HG02798 (cell line): ENCODE data around the gene GOLT1B.
A peak's percentile ranks its signal among the peaks of the same experiment; 100 is the strongest.
"Not testable (repeated sequence)": the region's sequence is repeated elsewhere in the genome, so short reads cannot be mapped to it uniquely, and the experiment has no call there.

ENCODE experiments used
- ATAC-seq: cut with Tn5 transposase; IDR thresholded peaks from one replicate; pipeline ENCODE4 v1.9.1; 2021; ENCODE audit warnings: mild to moderate bottlenecking; ENCODE audit not compliant: unreplicated experiment, poor library complexity

Gene GOLT1B, protein sequence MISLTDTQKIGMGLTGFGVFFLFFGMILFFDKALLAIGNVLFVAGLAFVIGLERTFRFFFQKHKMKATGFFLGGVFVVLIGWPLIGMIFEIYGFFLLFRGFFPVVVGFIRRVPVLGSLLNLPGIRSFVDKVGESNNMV

DNA sequence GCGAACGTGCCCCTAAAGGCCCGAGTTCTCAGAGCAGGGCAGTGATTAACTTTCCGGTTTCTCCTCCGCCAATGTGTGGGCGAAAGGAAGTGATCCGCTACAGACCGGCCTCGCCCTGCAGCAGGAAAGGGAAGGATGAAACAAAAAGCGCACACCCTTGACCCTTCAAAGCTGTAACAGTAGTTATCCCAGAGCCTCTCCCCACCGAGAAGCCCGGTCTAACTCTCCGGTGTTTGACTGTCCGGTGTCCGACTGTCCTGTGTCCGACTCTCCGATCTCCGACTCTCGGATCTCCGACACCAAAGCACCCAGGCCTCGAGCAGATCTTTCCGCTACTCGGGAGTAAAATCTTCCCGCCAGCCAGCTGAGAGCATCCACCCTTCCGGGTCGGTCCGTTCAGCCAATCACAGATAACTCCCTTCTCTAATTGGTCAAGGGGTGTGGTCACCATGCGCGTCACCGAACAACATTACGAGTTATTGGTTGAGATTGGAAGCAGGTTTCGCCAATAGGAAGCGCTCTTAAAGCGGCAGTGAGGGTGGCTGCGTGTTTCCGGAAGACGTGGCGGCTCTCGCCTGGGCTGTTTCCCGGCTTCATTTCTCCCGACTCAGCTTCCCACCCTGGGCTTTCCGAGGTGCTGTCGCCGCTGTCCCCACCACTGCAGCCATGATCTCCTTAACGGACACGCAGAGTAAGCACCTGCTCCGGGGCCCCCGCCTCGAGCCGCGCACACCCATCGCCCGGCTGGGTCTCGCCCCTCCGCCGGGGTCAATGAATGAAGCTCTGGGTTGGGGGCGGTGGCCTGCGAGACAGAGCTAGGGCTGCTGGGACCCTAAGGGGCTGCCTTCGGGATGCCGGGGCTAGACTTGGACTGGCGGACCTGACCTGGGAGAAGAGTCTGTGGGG lies at the start of gene GOLT1B, which contains the start of gene RECQL:
Gene GOLT1B, plus strand, starts transcription at position 532 of the 906 bp plus-strand sequence. Its CDS starts 135 bp downstream, at position 667.
Gene RECQL, minus strand, starts transcription at position 378 of the 906 bp plus-strand sequence. CDS start 2,065 bp downstream, outside the sequence.
- ATAC-seq = peak; percentile 99

DNA sequence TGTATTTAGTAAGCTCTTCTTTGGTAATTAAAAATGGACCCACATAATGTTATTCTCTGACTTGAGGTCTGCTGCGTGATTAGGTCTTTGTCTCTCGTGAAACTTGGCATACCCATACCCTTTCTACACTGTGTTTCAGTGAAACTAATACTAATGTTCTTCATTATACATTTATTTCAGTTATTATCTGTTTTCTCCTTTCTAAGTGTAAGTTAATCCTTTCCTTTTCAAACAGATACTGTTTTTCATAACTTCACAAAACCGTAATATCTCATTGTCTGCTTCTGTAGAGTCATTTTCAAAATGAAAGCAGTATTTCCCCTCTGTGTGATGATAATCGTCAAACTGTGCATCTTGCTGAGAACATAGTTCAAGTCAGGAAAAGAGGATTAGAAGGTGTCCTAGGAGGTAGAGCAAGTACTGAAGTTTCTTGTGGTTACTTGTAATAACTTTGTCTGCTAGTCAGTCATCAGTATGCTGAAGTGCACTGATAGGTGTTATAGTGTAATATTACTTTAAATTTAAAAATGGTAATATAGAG lies 48.2 kb upstream of the GOLT1B start:
- peak; percentile 83 for ATAC-seq

DNA sequence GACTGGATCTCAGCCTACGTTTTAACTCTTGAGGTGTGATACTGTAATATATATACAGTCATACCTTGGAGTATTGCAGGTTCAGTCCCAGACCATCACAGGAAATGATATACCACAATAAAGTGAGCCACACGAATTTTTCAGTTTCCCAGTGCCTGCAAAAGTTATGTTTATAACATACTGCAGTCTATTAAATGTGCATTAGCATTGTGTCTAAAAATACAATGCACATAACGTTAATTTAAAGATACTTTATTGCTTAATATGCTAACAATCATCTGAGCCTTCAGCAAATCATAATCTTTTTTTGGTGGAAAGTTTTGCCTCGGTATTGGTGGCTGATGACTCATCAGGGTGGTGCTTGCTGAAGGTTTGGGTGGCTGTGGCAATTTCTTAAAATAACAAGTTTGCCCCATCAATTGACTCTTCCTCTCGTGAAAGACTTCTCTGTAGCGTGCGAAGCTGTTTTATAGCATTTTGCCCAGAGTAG lies 45.3 kb upstream of the GOLT1B start:
- ATAC-seq = no peak

DNA sequence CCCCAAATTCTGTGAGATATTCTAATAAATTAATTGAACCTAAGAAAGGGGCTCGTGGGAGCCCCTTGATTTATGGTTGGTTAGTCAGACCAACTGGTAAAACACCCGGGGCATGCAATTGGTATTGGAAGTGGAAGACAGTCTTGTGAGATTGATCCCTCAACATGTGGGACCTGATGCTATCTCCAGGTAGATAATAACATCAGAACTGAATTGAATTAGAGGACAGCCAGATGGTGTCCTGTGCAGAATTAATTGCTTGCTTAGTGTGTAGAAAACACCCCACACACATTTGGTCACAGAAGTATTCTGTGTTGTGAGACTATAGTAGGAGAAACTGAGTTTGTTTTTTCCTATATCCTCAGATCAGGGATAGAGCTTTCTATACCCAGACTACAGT lies 42.1 kb upstream of the GOLT1B start:
- ATAC-seq = no peak

DNA sequence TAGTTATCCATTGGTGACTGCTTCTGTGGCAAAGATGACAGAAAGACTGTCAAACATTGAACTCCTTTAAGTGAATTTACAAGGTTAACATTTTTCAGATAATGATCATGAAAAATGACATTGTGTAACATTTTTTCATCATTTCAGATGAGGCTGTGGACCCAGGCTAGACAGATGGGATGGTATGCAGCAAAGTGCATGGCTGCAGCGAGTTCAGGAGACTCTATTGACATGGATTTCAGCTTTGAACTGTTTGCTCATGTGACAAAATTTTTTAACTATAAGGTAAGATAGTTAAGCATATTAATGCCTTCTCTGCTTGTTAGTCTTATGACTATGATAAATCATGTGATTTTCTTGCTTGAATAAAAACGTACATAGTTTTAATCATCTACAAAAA lies 34.3 kb upstream of the GOLT1B start:
- not testable (repeated sequence) for ATAC-seq

DNA sequence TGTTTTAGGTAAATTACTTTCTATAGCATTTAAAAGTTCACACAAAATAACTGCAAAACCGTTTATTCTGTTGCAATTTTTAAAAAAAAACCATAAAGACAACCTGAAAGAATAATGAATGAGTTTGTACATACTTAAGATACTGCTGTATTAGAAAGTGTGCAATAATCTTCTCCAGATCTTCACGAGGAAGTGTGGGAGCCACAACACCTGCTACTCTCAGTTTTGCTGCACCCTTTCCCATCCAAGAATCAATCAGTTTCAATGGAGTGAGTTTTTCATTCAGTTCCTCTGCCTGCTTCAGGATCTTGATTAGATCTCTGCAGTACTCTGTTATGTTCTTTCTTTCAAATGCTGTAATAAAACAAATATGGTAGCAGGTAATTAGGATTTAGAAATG lies 30.3 kb upstream of the GOLT1B start:
- ATAC-seq = no peak

DNA sequence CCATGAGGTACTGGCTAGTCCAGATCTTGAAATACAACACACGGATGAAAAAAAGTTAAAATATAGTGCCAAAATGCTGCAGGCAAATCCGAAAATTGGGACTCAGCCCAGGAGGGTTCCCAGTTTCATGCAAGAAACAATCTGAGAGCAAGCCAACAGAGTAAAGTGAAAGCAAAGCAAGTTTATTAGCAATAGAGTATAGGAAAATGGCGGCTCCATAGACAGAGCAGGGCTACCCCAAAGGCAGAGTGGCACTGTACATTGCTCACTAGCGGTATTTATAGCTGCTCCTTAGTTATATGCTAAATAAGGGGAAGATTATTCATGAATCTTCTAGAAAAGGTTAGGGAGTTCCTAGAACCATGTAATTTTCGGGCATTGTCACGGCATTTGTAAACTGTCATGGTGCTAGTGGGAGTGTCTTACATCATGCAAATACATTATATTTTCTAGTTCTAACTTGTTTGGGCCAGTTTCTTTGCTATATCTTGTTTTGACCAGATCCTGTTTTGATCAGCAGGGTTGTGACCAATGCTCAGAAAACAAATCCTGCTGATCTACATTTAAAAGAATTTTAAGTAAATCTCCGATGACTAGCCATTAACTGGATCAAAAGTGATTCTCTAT lies 29.3 kb upstream of the GOLT1B start:
- no peak for ATAC-seq

DNA sequence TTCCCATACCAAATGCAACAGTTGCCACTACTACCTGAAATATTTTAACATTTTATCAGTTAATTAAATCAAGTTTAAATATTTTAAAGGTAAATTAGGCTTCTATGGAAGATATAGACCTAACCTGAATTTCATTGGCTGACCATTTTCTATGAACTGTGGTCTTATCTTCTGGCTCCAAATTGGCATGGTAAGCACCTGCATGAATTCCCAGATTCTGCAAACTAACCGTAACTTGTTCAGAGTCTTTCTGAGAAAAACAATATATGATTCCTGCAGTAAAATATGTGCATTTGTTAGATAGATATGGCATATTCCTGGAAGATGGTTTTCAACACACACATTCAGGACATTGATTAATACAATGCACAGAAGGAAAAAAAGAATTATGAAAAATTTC lies 26.0 kb upstream of the GOLT1B start:
- no peak for ATAC-seq

DNA sequence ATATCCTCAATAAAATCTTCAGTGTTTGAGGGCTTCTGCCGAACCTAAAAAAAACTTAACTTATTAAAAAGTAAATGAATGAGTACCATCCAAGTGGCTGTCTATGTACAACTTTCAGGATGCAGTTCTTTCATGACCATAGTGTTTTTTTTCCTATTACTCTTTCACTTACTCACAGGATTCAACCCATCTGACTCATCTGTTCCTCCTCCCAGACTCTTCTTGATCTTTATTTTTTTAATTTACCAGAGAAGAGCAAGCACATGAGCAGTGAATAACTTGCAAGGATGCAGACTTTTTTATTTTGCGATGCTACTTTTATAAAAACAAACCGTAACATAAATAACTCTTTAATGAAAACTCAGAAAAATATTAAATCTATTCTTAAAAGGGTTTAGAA lies 24.6 kb upstream of the GOLT1B start:
- no peak for ATAC-seq

DNA sequence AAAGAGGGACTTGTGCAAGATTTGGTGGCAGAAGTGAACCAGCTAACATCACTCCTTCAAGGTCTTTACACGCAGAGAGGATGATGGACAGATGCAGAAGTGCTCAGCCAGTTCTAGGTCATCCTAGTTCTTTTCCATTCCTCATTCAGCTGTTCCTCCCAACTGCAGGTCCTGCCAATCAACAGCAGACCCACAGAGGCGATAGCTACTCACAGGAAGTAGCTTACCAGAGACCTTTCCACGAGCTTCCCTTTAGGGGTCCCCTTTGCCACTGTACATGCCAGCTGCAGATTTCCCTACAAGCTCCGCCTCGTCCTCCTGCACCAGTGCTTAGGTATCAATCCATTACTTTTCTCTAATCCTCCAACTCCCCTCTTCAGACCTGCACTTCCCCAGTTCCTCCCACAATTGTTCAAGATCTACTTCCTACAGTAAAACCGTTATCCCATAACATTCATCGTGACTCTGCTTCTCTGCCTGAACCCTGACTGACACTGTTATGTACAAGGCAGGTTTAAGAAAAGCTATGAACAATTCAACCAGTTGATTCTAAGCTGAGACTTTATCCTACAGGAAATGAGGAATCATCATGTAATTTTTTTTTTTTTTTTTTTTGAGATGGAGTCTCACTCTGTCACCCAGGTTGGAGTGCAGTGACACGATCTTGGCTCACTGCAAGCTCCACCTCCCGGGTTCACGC lies 22.7 kb upstream of the GOLT1B start:
- no peak for ATAC-seq

DNA sequence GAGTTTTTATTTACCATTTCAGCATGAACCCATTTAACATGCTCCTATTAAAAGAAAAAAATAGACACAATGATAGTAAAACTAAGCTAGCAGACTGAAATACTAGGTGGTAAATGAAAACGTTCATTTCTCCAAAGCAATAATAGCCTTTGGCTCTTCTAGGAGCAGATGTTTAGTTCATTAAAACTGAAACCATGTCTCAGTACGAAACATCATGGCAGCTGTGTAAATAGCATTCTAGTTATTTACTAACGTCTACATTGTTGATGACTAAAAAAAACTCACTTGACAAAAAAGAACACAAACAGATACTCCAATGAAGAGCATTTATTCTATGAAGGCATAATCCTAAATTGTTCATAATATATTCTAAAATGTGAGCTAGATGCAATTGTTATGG lies 18.1 kb upstream of the GOLT1B start:
- no peak for ATAC-seq

DNA sequence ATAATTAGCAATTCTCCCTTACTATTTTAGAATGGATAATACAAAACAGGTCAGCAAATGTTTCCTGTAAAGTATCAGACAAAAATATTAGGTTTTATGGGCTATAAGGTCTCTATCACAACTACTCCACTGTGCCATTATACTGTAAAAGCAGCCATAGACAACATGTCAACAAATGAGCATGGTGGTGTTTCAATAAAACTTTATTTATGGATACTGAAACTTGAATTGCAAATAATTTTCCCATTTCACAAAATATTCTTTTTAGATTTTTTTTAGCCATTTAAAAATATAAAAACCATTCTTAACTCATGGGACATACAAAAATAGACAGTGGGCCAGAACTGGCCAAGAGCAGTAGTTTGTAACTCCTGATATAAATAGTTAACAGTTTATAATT lies 15.6 kb upstream of the GOLT1B start:
- no peak for ATAC-seq

DNA sequence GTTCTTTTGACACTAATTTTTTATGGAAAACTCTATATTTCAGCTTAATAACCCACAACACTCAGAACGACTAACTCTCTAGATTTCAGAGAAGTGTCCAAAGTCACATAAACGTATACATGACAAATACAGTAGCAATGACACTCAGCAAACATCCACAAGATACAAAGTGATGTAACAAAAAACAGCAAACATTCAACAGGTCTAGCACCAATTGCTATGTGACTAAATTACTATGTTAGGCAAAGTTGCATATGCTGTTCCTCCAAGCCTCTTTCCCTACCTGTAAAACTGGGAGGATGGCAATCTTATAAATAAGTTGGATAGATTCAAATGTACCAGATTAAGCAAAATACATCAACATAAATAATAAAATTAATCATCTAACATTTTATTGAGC lies 1.8 kb upstream of the GOLT1B start:
- no peak for ATAC-seq

DNA sequence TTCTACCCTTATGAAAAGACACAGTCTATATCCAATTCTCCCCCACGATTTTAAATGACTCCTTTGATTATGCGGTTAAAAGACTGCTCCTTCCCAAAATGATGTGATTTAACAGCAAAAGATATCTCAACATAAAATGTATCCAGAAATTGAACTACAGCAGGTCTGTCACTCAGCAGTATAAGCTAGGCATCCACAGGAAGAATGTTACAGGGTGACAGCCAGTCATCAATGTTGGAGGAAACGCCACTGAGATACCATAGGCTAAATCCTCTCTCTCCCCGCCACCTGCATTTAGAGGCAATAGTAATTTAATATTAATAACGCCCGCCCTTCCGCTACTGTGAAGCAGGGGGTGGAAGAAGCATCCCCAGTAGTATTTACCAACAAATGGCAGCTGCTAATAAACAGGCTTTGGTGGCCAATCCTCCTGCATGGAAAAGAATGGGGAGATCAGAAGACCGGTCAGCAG lies 767 bp upstream of the GOLT1B start:
- no peak for ATAC-seq

DNA sequence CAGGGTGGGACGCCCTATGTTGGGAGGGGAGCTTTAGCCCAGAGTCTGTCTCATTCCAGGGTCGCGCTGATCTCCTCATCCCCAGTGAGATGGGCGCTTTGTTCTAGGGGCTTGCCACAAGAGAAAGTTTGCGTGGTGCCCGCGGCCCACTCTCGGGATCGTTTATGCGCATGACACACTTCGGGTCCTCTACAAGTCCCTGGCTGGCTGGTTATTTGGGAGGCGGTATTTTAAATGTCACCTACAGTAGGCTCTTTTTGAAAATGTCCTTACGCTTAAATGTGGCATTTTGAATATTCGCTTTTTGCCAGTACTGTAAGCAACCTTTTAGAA lies 541 bp downstream of the GOLT1B start:
- peak; percentile 2 for ATAC-seq

DNA sequence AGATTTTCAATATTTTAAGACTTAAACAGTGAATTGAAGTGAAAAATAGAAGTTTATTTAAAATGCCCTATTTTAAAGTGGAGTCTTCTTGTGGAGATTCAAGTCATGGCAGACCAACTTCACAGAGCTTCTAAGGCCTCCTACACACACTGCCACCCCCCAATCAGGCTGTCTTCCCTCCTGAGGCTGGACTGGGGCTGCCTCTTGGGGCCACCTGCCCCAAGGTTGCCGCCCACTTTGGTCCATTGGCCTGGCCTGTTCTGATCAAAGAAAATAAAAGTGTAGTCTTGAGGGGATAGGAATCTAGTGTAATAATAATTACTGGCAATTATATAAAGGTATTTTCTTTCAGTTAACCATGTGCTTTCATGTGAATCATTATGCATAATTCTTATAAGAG lies 1.3 kb downstream of the GOLT1B start:
- no peak for ATAC-seq

DNA sequence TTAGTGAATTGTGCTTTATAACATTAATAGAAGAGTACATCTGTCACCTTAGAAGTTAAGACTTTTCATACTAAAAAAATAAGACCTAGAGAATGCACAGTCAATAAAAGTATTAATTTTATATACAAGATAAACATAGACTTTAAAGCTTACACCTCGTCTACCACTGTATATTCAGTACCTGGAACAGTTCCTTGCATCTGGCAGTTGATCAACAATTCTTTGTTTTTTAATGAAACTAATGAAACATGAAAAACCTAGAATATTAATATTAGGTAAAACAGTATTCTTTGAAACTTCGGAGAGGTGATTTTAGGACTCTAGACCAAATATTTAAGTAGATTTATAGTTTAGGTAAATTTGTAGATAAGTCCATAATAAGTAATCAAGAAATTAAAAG lies 4.3 kb downstream of the GOLT1B start:
- no peak for ATAC-seq

DNA sequence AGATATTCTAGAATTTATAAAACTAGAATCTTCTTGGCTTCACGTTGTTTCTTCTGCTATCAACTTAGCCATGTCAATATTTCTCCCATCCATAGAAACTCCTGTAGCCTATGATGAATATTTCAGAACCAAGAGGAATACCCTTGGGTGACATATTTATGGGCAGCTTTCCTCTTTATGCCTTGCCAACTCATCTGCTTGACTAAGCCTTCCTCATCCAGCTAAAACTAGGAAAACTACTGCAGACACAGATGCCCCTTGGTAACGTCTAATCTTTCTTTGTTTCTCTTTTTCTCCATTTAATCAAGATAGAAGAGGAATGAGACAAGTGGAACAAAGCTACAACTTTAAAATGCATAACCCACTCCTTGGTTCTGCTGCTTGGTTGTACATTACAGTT lies 6.3 kb downstream of the GOLT1B start:
- no peak for ATAC-seq

DNA sequence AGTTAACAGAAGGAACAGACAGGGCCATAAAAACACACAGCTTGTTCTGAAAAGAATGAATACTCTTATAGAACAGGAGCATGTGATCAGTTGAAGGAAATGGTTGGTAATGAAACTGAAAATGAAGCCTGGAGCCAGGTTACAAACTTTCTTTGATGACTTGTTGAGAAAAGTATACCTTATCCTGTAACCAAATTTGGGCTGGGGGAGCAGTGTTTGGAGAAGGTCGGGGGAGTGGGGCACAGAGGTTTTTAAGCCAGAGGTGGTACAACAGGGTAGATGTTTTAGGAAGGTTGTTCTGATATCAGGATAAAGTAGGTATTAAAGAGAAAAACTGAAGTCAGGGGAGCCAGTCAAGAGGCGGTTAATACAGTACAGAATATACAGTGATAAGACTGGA lies 8.2 kb downstream of the GOLT1B start:
- peak; percentile 93 for ATAC-seq

DNA sequence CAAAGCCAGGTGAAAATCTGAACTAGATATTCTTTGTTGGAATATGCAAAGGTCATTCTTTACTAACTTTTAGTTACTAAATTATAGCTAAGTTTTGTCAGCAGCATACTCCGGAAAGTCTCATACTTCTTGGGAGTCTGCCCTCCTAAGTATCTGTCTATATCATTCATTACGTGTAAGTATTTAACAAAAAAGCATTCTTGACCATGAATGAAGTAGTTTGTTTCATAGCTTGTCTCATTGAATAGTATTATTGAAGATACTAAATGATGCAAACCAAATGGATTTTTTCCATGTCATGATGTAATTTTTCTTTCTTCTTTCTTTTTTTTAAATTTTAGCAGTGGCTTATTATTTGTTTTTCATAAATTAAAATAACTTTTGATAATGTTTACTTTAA lies 14.7 kb downstream of the GOLT1B start:
- no peak for ATAC-seq
